Mucosa of descending colon (tissue), 3 donors: Measurements from ENCODE around the gene PIGO. TPM values are rescaled to one million over a fixed set of nuclear protein-coding genes. Genes with fewer than 3 reads are reported as not detected.

Experiments
- ATAC-seq: fragments of 200-7000 bp; cut with Tn5 transposase; one replicate; pipeline ENCODE4 v1.9.1; 2020; ENCODE audit warnings: mild to moderate bottlenecking, moderate library complexity
- DNase-seq, 3 donors: peaks; one replicate each; pipeline ENCODE4 v3.0.0-alpha.2; 2020
- H3K36me3 ChIP-seq: fragments of 200-600 bp; one replicate; pipeline ENCODE4 v1.8.0; 2021; ENCODE audit warnings: low read depth, mild to moderate bottlenecking
- H3K4me1 ChIP-seq: fragments of 200-600 bp; one replicate; pipeline ENCODE4 v1.8.0; 2021; ENCODE audit warnings: low read depth, mild to moderate bottlenecking
- H3K4me3 ChIP-seq: fragments of 200-600 bp; one replicate; pipeline ENCODE4 v1.8.0; 2021; ENCODE audit warnings: mild to moderate bottlenecking
- H3K9me3 ChIP-seq: fragments of 200-600 bp; one replicate; pipeline ENCODE4 v1.8.0; 2021; ENCODE audit warnings: mild to moderate bottlenecking
- intact Hi-C, 2 donors: fragments of 100-400 bp; cut with DNase I in 1 of 2; cut with micrococcal nuclease in 1 of 2; formaldehyde crosslinking; loops; one replicate each; pipeline versions ENCODE4 v1.11.0 to v1.11.1; 2022; cut with DNase I, micrococcal nuclease
- total RNA-seq, 3 donors: library from RNA; stranded (reverse); fragmentation: NEBNext Ultra II Directional in 2 of 3; extraction: Animal tissue kit (Norgen Biotek cat#: 25700) in 2 of 3; gene quantifications; one replicate each; pipeline versions ENCODE4 v1.2.1 to v1.2.4, GENCODE V29; 2021 to 2023
- TF ChIP-seq, protein P1 (sequence below): fragments of 200-600 bp; IDR thresholded peaks from one replicate; pipeline ENCODE4 v1.8.0; 2022; ENCODE audit warnings: antibody characterized with exemption, mild to moderate bottlenecking
- donor health status: DM: no; HTN: no; CAD: no; lungs with moderate emphysema.
- donor health status: DM: no; HTN: no; CAD: no.
- donor health status: DM: no; HTN: yes; CAD: no.

Gene PIGO
- total RNA-seq, 3 donors from 2014 or later: 22.3 to 35.8 (median 32.9) TPM

DNA sequence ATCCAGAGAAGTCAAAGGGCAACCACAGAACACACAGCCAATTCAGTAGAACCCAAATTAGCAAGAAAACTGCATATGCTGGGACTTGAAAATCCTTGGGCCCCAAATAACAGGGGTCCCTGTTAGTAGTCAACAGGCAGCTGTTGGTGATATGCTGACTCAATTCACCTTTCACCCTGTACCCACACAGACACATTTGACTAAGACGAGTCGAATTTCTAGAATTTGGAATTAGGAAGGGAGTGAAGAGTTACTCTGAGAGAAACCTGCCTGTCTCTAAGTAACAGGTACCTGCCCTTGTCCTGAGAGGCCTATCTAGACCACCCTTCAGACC is 23.1 kb downstream of the PIGO start:
- no peak for ATAC-seq
- Histone ChIP-seq H3K36me3 (no peaks in the 10 kb centered on the region), H3K4me3 (no peak overlapping the region), H3K4me1 (peaks cover 20% of the 10 kb centered on the region), H3K9me3 (no peaks in the 10 kb centered on the region)
- no peak for DNase-seq
- TF ChIP-seq, protein P1, sequence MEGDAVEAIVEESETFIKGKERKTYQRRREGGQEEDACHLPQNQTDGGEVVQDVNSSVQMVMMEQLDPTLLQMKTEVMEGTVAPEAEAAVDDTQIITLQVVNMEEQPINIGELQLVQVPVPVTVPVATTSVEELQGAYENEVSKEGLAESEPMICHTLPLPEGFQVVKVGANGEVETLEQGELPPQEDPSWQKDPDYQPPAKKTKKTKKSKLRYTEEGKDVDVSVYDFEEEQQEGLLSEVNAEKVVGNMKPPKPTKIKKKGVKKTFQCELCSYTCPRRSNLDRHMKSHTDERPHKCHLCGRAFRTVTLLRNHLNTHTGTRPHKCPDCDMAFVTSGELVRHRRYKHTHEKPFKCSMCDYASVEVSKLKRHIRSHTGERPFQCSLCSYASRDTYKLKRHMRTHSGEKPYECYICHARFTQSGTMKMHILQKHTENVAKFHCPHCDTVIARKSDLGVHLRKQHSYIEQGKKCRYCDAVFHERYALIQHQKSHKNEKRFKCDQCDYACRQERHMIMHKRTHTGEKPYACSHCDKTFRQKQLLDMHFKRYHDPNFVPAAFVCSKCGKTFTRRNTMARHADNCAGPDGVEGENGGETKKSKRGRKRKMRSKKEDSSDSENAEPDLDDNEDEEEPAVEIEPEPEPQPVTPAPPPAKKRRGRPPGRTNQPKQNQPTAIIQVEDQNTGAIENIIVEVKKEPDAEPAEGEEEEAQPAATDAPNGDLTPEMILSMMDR: no peak
- intact Hi-C loops: no loop called here

DNA sequence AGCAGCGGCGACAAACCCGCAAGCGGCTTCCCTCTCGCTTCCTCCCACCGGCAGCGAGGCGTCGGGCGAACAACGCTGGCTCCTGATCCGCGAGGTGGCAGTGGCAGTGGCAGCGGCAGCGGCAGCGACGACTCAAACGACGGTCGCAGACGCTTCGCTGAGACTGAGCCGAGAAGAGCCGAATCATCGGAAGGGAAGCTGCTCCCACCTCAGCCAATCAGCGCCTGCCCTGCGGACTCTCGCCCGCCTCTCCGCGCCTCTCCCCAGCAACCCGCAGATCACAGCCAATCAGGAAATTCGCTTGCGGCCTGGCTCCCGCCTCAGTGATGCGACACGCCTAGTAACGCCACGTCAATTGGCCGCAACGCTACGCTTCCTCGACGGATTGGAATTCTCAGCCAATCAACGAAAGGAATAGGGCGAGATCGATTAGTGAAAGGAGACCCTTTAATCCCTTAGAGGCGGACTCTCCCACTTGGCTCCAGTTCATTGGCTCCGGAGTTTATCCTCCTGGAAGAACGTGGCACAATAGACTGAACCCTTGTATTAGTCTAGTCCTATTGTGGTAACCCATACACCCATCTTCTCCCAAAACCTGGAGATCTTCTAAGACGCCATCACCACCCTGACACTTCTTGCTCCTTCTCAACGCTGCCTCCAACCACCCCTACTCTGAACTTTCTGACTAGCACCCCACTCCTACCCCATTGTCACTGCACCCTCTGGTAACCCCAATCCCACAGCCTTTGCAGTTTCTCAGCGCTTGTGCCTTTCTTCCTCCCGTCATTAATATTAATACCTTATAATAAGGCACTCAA is 23.7 kb downstream of the PIGO start, which contains the start of gene VCP:
TSS of gene VCP (minus strand) at position 165 of the 818 bp plus-strand sequence. CDS start 272 bp downstream, outside the sequence.
- ATAC-seq: peak; percentile 95
- TF ChIP-seq, protein P1: no peak
- peak within 1 kb of the TSS; percentile 100 for H3K4me3 ChIP-seq
- intact Hi-C loops: no loop called here
- no peaks in the 10 kb centered on the region for H3K9me3 ChIP-seq
- peaks cover 20% of the 10 kb centered on the region for H3K4me1 ChIP-seq
- peak; percentile 96 to 99 (median 97) for DNase-seq
- no peaks in the 10 kb centered on the region for H3K36me3 ChIP-seq

DNA sequence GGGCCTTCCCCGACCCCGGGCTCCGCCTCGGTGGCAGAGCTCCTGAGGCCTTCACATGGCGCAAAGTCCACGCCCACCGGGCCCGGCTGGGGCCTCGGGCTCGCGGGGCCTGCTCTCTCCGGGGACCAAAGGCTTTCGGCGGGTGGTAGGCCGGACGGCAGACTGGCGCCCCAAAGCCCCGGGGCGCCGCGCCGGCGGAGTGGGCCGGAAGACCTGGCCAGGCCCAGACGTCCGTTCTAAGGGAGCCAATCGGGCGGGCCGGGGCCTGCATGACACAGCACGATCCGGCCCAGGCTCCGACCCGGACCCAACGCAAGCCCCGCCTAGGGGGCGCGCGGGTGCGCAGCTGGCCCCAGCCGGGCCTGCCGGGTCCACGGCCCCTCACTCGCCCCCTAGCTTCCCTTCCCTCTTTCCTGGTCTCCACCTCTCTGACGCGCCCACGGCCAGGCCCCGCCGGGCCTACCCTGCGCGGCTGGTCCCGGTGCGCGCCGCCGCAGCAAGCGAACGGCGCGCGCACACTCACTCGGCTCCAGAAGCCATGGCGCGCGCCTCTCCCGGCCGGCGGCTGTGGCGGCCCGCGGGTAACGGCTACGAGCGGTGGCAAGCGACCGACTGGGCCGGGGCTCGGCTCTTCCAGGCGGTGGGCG is 24.5 kb downstream of the PIGO start:
- peak overlapping the region; percentile 100 for H3K4me3 ChIP-seq
- TF ChIP-seq, protein P1: no peak
- H3K36me3 ChIP-seq: no peaks in the 10 kb centered on the region
- ATAC-seq: peak; percentile 81
- DNase-seq: peak; percentile 84 to 91 (median 87)
- intact Hi-C loops: no loop called here
- H3K4me1 ChIP-seq: peaks cover 20% of the 10 kb centered on the region
- no peaks in the 10 kb centered on the region for H3K9me3 ChIP-seq

DNA sequence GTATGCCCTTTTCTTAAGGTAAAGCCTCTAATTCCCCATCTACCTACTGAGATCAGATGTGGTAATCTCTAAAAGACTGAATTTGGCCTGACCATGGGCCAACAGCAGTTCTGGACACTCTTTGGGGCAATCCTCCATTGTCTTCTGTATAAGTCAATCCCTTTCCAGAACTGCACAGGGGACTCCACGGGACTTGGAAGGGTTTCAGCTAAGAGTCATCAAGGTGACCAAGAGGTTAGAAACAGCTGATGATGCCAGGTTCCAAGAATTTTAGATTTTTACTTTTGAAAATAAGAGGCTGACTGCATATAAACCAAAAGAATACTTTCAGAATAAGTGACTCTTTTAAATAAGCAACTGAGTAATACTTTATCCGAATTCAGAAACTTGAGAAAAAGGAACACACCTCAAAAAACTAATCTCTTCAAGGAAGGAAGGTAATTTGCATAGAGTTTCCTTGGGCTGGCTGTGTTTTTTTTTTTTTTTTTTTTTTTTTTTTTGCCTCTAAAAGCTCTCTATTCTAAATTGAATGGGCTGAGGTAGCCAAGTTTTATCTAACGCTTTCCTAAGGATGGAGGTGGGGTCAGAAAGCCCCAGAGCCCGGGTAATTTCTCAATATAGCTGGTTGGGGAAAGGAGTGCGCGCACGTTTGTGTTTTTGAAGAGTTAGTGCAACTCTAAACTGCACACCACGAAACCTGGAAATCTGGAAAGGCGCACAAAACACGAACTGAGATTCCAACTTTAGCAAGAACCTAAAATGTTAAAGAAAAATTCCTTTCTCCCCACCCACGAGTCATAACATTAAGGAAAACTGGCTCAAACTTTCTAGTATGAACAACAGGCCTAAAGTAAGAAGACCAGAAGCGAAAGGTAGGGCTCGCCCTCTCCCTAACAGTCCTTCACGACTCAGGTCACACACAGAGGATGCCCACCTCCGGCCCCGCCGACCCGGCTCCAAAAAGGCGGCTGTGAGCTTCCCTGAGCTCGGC is 25.3 kb downstream of the PIGO start:
- H3K4me3 ChIP-seq: peak overlapping the region; percentile 100
- H3K4me1 ChIP-seq: peaks cover 20% of the 10 kb centered on the region
- intact Hi-C loops: no loop called here
- ATAC-seq: no peak
- no peaks in the 10 kb centered on the region for H3K36me3 ChIP-seq
- TF ChIP-seq, protein P1: no peak
- no peaks in the 10 kb centered on the region for H3K9me3 ChIP-seq
- DNase-seq: no peak

DNA sequence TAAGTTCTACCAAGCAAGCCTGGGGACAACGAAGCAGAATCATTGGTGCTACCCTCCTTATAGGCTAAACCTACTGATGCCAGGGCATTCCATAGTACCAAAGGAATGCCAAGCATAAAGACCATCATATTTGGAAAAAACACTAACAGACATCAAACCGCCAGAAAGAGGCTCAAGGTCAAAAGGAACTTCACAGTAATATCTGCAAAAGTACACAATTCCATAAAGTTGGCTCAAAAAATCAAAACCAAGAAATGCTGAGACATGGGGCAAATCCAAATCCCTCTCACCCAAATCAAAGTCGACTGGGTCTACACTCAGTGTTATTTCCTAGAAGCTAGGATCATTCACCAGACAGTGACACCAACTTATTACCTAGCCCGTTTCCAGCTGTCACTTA is 27.4 kb downstream of the PIGO start:
- Histone ChIP-seq H3K9me3 (no peaks in the 10 kb centered on the region), H3K4me3 (no peak overlapping the region), H3K36me3 (peaks cover 8% of the 10 kb centered on the region), H3K4me1 (peaks cover 20% of the 10 kb centered on the region)
- DNase-seq (no peak), ATAC-seq (no peak)
- TF ChIP-seq, protein P1: no peak
- intact Hi-C loops: no loop called here
